ENCODE measurements around the gene CFLAR. TPM values are rescaled to one million over a fixed set of nuclear protein-coding genes. Genes with fewer than 3 reads are reported as not detected.

Gene CFLAR
- total and polyA plus RNA-seq, 4 donors: 24.4 to 169 (median 45.5) TPM

GRCh38 chr2:201127570-201127969, 11.6 kb downstream of the CFLAR start:
- Histone ChIP-seq H3K4me1 (ENCODE audit: control insufficient read depth in 4 of 4, insufficient read depth in 4 of 4, low read length in 3 of 4) (peaks cover 24 to 61% (median 52%) of the 10 kb centered on the region in 4 donors), H3K9ac (ENCODE audit: low read depth in 1 of 2, low read length in 2 of 2) (peak overlapping the region in 1 of 2 donors; percentile 78), H3K9me3 (ENCODE audit: control insufficient read depth in 4 of 4, low read length in 3 of 4) (no peaks in the 10 kb centered on the region), H3K4me3 (ENCODE audit: low read depth in 1 of 3, low read length in 3 of 3) (no peak overlapping the region), H3K27ac (ENCODE audit: low read depth in 1 of 2, low read length in 2 of 2) (peak overlapping the region; percentile 65 to 72), H3K27me3 (ENCODE audit: control insufficient read depth in 4 of 4, insufficient read depth in 4 of 4, low read length in 3 of 4) (no peaks in the 10 kb centered on the region), H3K36me3 (ENCODE audit: control insufficient read depth in 4 of 4, insufficient read depth in 3 of 4, low read depth in 1 of 4, low read length in 3 of 4) (peaks cover 0 to 8% (median 2%) of the 10 kb centered on the region in 4 donors)
- 33% methylated on average over 5 of the region's 5 CpGs for WGBS
- no peak for DNase-seq (ENCODE audit: low spot score)
- TF ChIP-seq FOXA1 (IDR thresholded peaks at IDR 0.05): no peak

- no peak for DNase-seq (ENCODE audit: low spot score)
- H3K27me3 ChIP-seq (ENCODE audit: control insufficient read depth in 4 of 4, insufficient read depth in 4 of 4, low read length in 3 of 4): no peaks in the 10 kb centered on the region
- peak overlapping the region in 1 of 2 donors; percentile 72 for H3K27ac ChIP-seq (ENCODE audit: low read depth in 1 of 2, low read length in 2 of 2)
- H3K4me1 ChIP-seq (ENCODE audit: control insufficient read depth in 4 of 4, insufficient read depth in 4 of 4, low read length in 3 of 4): peaks cover 21 to 56% (median 48%) of the 10 kb centered on the region in 4 donors
- H3K9ac ChIP-seq (ENCODE audit: low read depth in 1 of 2, low read length in 2 of 2): peak overlapping the region in 1 of 2 donors; percentile 41
- no peak for TF ChIP-seq RAD21 (IDR thresholded peaks at IDR 0.05)
- no peak for TF ChIP-seq TAF1 (conservative IDR thresholded peaks at IDR 0.05)
- TF ChIP-seq EGR1 (IDR thresholded peaks at IDR 0.05; ENCODE audit: low read depth in 2 of 2): no peak
- no peak for TF ChIP-seq ZBTB33 (IDR thresholded peaks at IDR 0.05)
- no peak for TF ChIP-seq ATF3 (IDR thresholded peaks at IDR 0.05)
- TF ChIP-seq JUND (IDR thresholded peaks at IDR 0.05): no peak
- TF ChIP-seq GABPA (IDR thresholded peaks at IDR 0.05 in 1 of 2, conservative IDR thresholded peaks at IDR 0.05 in 1 of 2): no peak
- TF ChIP-seq MAX (IDR thresholded peaks at IDR 0.05): no peak
- no peak for TF ChIP-seq REST (IDR thresholded peaks at IDR 0.05)
- TF ChIP-seq CTCF (IDR thresholded peaks at IDR 0.05; ENCODE audit: low read depth, low read length, missing input control): no peak
- TF ChIP-seq SP1 (IDR thresholded peaks at IDR 0.05): no peak
- no peak overlapping the region for H3K4me3 ChIP-seq (ENCODE audit: low read depth in 1 of 3, low read length in 3 of 3)
- H3K9me3 ChIP-seq (ENCODE audit: control insufficient read depth in 4 of 4, low read length in 3 of 4): no peaks in the 10 kb centered on the region
- WGBS: 50% methylated on average over 1 of the region's 1 CpG
- peaks cover 2 to 9% (median 5%) of the 10 kb centered on the region in 4 donors for H3K36me3 ChIP-seq (ENCODE audit: control insufficient read depth in 4 of 4, insufficient read depth in 3 of 4, low read depth in 1 of 4, low read length in 3 of 4)
These were observed 12.1 kb downstream of the CFLAR start for GRCh38 chr2:201128033-201128432.
